SK-N-SH (cell line): ENCODE data around the gene FAT2. TPM values are rescaled to one million over a fixed set of nuclear protein-coding genes. Genes with fewer than 3 reads are reported as not detected.

ENCODE experiments used
- CTCF ChIA-PET: fragments of 300-600, 350-600 bp; formaldehyde crosslinking; extraction: SDS; loops from one replicate; lab custom pipeline; 2021; lab: Yijun Ruan, JAX
- POLR2A ChIA-PET: fragments of 350-600 bp; sonication (Branson Sonifier 250); formaldehyde crosslinking; extraction: SDS; loops from one replicate; lab custom pipeline; 2020; ENCODE audit warnings: antibody characterized with exemption, inconsistent platforms; lab: Yijun Ruan, JAX
- DNase-seq: peaks from one replicate; pipeline ENCODE4 v3.0.0; 2012
- H2AFZ ChIP-seq: fragments of 200-600 bp; sonication (generic); 2 replicates; pipeline ENCODE4 v1.8.1; 2016; ENCODE audit warnings: antibody characterized with exemption, mild to moderate bottlenecking, low read depth
- H3F3A ChIP-seq: fragments of 200-600 bp; sonication (generic); replicated peaks from 2 replicates; pipeline ENCODE3; 2016; ENCODE audit warnings: antibody characterized with exemption, mild to moderate bottlenecking; ENCODE audit not compliant: insufficient read depth
- H3K27ac ChIP-seq, 2 experiments: fragments of 200-500 bp in 1 of 2; fragments of 200-600 bp in 1 of 2; sonication (Bioruptor generic) in 1 of 2; sonication (generic), shearing (Covaris generic) in 1 of 2; 2 replicates each; pipeline versions ENCODE4 v1.5.1 to v1.6.1; 2014 to 2016; ENCODE audit warnings: low read depth in 2 of 2, inconsistent platforms in 1 of 2, low read length in 1 of 2, mild to moderate bottlenecking in 1 of 2, mixed read lengths in 1 of 2
- H3K27me3 ChIP-seq: fragments of 200-600 bp; sonication (generic), shearing (Covaris generic); 2 replicates; pipeline ENCODE4 v1.6.1; 2016; ENCODE audit warnings: mixed run types; ENCODE audit not compliant: insufficient read depth
- H3K36me3 ChIP-seq, 2 experiments: fragments of 200-500 bp in 1 of 2; fragments of 200-600 bp in 1 of 2; sonication (Bioruptor generic) in 1 of 2; sonication (generic) in 1 of 2; replicated peaks in 1 of 2; 2 replicates each; pipeline versions ENCODE3 to v1.5.1; 2014 to 2016; ENCODE audit warnings: low read length in 1 of 2, mild to moderate bottlenecking in 1 of 2; ENCODE audit not compliant: insufficient read depth in 2 of 2, control insufficient read depth in 1 of 2
- H3K4me1 ChIP-seq, 2 experiments: fragments of 200-500 bp in 1 of 2; fragments of 200-600 bp in 1 of 2; sonication (Bioruptor generic) in 1 of 2; sonication (generic), shearing (Covaris generic) in 1 of 2; 2 replicates each; pipeline versions ENCODE4 v1.5.1 to v1.6.1; 2014 to 2016; ENCODE audit warnings: low read depth in 1 of 2, low read length in 1 of 2, mixed run types in 1 of 2; ENCODE audit not compliant: insufficient read depth in 2 of 2, control insufficient read depth in 1 of 2
- H3K4me2 ChIP-seq: fragments of 200-600 bp; sonication (generic), shearing (Covaris generic); 2 replicates; pipeline ENCODE4 v1.6.1; 2017; ENCODE audit warnings: mixed run types
- H3K4me3 ChIP-seq, 2 experiments: fragments of 200-500 bp in 1 of 2; fragments of 200-600 bp in 1 of 2; sonication (Bioruptor generic) in 1 of 2; sonication (generic), shearing (Covaris generic) in 1 of 2; 2 replicates each; pipeline versions ENCODE4 v1.5.1 to v1.8.1; 2014 to 2016; ENCODE audit warnings: low read depth in 2 of 2, inconsistent platforms in 1 of 2, low read length in 1 of 2, mild to moderate bottlenecking in 1 of 2, mixed read lengths in 1 of 2, moderate library complexity in 1 of 2
- H3K79me2 ChIP-seq: fragments of 200-600 bp; sonication (generic); 2 replicates; pipeline ENCODE4 v1.8.1; 2017; ENCODE audit warnings: mild to moderate bottlenecking; ENCODE audit not compliant: insufficient read depth
- H3K9ac ChIP-seq: fragments of 200-600 bp; sonication (generic); 2 replicates; pipeline ENCODE4 v1.6.1; 2017; ENCODE audit warnings: mixed run types
- H3K9me2 ChIP-seq: fragments of 200-600 bp; sonication (generic); 2 replicates; pipeline ENCODE4 v1.6.1; 2017; ENCODE audit warnings: mixed run types
- H3K9me3 ChIP-seq: fragments of 200-600 bp; sonication (generic); 2 replicates; pipeline ENCODE4 v1.6.1; 2017; ENCODE audit warnings: mixed run types, mild to moderate bottlenecking, moderate library complexity
- H4K20me1 ChIP-seq: fragments of 200-600 bp; sonication (generic); 2 replicates; pipeline ENCODE4 v1.6.1; 2017; ENCODE audit warnings: mild to moderate bottlenecking, mixed run types; ENCODE audit not compliant: insufficient read depth
- ELF1 ChIP-seq: IDR thresholded peaks from 2 replicates; pipeline ENCODE4 v1.4.0; 2012
- EP300 ChIP-seq, 2 experiments: IDR thresholded peaks; 2 replicates each; pipeline versions ENCODE4 v1.4.0 to v1.6.1; 2012; ENCODE audit warnings: borderline replicate concordance in 1 of 2, low read depth in 1 of 2, low read length in 1 of 2
- EZH2phosphoT487 ChIP-seq: fragments of 200-600 bp; sonication (generic); IDR thresholded peaks from 2 replicates; pipeline ENCODE4 v1.6.1; 2017; ENCODE audit warnings: low read depth, mixed run types, mild to moderate bottlenecking, antibody characterized with exemption, moderate library complexity, borderline replicate concordance
- FOSL2 ChIP-seq: IDR thresholded peaks from 2 replicates; pipeline ENCODE4 v1.4.0; 2012; ENCODE audit warnings: low read depth, mild to moderate bottlenecking, moderate library complexity, borderline replicate concordance
- TCF12 ChIP-seq: IDR thresholded peaks from 2 replicates; pipeline ENCODE4 v1.4.0; 2012
- WGBS: methylation state at CpG from one replicate; pipeline ENCODE4 v1.1.6; 2017; ENCODE audit warnings: low lambda C conversion rate; 5-methylcytosine and 5-hydroxymethylcytosine counted together
- polyA plus RNA-seq, 3 experiments: library from polyadenylated mRNA; depleted of rRNA; stranded (reverse); fragments of >200 nt; gene quantifications; 2 replicates each; pipeline ENCODE4 v1.2.3, GENCODE V29; 2012
- TF ChIP-seq, protein P1 (sequence below): fragments of 150-350 bp; IDR thresholded peaks from 2 replicates; pipeline ENCODE4 v1.6.1; 2017; ENCODE audit warnings: antibody characterized with exemption, low read length, low read depth, borderline replicate concordance
- TF ChIP-seq, protein P2 (sequence below): IDR thresholded peaks from 2 replicates; pipeline ENCODE4; 2012
- TF ChIP-seq, protein P3 (sequence below): IDR thresholded peaks from 2 replicates; pipeline ENCODE4 v1.6.1; 2012; ENCODE audit warnings: mild to moderate bottlenecking, low read depth, low read length, moderate library complexity

FAT2 gene
- polyA plus RNA-seq, 1 of the 3 experiments (the other 2 are of a cell fraction): not detected

DNA sequence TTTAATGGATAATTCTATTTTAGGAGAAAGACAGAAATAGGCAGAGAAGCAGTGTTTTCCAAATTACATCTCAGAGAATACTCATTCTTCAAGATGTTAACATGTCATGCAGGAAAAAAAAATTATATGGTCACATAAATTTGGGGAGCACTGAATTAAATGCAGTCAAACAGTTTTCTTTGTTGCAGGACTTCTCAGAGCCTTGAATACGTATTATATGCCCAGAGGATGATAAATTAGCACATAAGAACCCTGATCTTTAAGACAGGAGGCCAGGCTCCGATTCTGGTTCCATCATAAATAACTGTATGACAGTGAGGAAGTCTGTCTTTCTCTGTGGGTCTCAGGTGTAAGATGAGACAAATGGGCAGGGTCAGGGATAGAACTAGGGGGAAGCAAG is 41.4 kb downstream of the FAT2 start:
- no peaks in the 10 kb centered on the region for H3K79me2 ChIP-seq
- no peak for TF ChIP-seq TCF12
- TF ChIP-seq ELF1: no peak
- TF ChIP-seq, protein P1, sequence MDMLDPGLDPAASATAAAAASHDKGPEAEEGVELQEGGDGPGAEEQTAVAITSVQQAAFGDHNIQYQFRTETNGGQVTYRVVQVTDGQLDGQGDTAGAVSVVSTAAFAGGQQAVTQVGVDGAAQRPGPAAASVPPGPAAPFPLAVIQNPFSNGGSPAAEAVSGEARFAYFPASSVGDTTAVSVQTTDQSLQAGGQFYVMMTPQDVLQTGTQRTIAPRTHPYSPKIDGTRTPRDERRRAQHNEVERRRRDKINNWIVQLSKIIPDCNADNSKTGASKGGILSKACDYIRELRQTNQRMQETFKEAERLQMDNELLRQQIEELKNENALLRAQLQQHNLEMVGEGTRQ: no peak
- TF ChIP-seq FOSL2: no peak
- TF ChIP-seq EZH2phosphoT487: no peak
- H3K4me3 ChIP-seq: no peak overlapping the region
- no peaks in the 10 kb centered on the region for H3K9me2 ChIP-seq
- 9% methylated on average over 2 of the region's 2 CpGs for WGBS
- no peaks in the 10 kb centered on the region for H3K36me3 ChIP-seq
- H3K27me3 ChIP-seq: no peaks in the 10 kb centered on the region; the same call in 1 of the 2 replicates
- no peaks in the 10 kb centered on the region for H3K4me1 ChIP-seq
- H3K4me2 ChIP-seq: no peak overlapping the region
- H3K27ac ChIP-seq: no peak overlapping the region
- no peaks in the 10 kb centered on the region for H4K20me1 ChIP-seq
- no peaks in the 10 kb centered on the region for H3F3A ChIP-seq
- no peaks in the 10 kb centered on the region for H3K9me3 ChIP-seq
- DNase-seq: no peak
- ChIA-PET CTCF (no interaction called here), POLR2A (no interaction called here)
- no peak overlapping the region for H2AFZ ChIP-seq
- no peak overlapping the region for H3K9ac ChIP-seq

DNA sequence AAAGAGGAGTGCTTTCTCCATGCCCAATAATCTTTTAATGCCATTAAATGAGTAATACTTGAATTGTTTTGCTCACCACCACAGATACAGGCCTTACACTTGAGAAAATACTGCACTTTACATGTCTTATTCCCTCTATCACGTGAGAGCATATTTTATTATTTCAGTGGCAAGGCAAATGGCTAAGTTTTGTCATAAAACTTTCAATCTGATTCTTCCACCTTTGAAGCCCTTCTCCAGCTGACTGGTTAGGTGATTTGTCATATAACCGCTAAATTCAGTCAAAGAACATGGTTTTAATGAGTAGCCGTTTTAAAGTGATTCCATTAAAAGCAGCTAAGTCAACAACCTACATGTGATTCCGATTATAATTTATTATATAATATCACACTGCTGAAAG is 43.8 kb downstream of the FAT2 start:
- Histone ChIP-seq H3K27me3 (no peaks in the 10 kb centered on the region; the same call in 1 of the 2 replicates), H3K4me2 (no peak overlapping the region), H3K27ac (no peak overlapping the region), H3K9me2 (no peaks in the 10 kb centered on the region), H3K79me2 (no peaks in the 10 kb centered on the region), H3K4me1 (no peaks in the 10 kb centered on the region), H3K4me3 (no peak overlapping the region), H4K20me1 (no peaks in the 10 kb centered on the region), H3K36me3 (no peaks in the 10 kb centered on the region), H3K9ac (no peak overlapping the region), H3K9me3 (no peaks in the 10 kb centered on the region), H3F3A (no peaks in the 10 kb centered on the region), H2AFZ (no peak overlapping the region)
- ChIA-PET POLR2A (interaction anchor here (0.5 kb wide), 1 partner anchor 11 kb away, joined by 3 read pairs; no protein-coding TSS in a partner anchor), CTCF (interaction anchor here (0.6 kb wide), 1 partner anchor 163 kb away, joined by 3 read pairs; no protein-coding TSS in a partner anchor)
- no peak for TF ChIP-seq EP300 (IDR thresholded peaks at IDR 0.05; ENCODE audit: borderline replicate concordance in 1 of 2, low read depth in 1 of 2, low read length in 1 of 2)
- TF ChIP-seq, protein P2, sequence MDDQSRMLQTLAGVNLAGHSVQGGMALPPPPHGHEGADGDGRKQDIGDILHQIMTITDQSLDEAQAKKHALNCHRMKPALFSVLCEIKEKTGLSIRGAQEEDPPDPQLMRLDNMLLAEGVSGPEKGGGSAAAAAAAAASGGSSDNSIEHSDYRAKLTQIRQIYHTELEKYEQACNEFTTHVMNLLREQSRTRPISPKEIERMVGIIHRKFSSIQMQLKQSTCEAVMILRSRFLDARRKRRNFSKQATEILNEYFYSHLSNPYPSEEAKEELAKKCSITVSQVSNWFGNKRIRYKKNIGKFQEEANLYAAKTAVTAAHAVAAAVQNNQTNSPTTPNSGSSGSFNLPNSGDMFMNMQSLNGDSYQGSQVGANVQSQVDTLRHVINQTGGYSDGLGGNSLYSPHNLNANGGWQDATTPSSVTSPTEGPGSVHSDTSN: no peak
- TF ChIP-seq, protein P3, sequence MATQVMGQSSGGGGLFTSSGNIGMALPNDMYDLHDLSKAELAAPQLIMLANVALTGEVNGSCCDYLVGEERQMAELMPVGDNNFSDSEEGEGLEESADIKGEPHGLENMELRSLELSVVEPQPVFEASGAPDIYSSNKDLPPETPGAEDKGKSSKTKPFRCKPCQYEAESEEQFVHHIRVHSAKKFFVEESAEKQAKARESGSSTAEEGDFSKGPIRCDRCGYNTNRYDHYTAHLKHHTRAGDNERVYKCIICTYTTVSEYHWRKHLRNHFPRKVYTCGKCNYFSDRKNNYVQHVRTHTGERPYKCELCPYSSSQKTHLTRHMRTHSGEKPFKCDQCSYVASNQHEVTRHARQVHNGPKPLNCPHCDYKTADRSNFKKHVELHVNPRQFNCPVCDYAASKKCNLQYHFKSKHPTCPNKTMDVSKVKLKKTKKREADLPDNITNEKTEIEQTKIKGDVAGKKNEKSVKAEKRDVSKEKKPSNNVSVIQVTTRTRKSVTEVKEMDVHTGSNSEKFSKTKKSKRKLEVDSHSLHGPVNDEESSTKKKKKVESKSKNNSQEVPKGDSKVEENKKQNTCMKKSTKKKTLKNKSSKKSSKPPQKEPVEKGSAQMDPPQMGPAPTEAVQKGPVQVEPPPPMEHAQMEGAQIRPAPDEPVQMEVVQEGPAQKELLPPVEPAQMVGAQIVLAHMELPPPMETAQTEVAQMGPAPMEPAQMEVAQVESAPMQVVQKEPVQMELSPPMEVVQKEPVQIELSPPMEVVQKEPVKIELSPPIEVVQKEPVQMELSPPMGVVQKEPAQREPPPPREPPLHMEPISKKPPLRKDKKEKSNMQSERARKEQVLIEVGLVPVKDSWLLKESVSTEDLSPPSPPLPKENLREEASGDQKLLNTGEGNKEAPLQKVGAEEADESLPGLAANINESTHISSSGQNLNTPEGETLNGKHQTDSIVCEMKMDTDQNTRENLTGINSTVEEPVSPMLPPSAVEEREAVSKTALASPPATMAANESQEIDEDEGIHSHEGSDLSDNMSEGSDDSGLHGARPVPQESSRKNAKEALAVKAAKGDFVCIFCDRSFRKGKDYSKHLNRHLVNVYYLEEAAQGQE: no peak
- TF ChIP-seq TCF12: no peak
- DNase-seq: no peak
- WGBS: 15% methylated on average over 4 of the region's 4 CpGs
